Endodermal cell (in vitro differentiated cells): ENCODE measurements around the gene EIPR1. TPM values are rescaled to one million over a fixed set of nuclear protein-coding genes. Genes with fewer than 3 reads are reported as not detected.
A peak's percentile ranks its signal among the peaks of the same experiment; 100 is the strongest.

ENCODE experiments used
- DNase-seq: peaks from one replicate; pipeline ENCODE4 v3.0.0-alpha.2; 2017
- H3K27ac ChIP-seq: 2 replicates; pipeline ENCODE4 v1.5.1; 2013; ENCODE audit warnings: mild to moderate bottlenecking, low read depth, low read length, moderate library complexity
- H3K27me3 ChIP-seq: 2 replicates; pipeline ENCODE4 v1.6.1; 2013; ENCODE audit warnings: mild to moderate bottlenecking, low read length, moderate library complexity; ENCODE audit not compliant: insufficient read depth, control insufficient read depth, poor library complexity, severe bottlenecking
- H3K36me3 ChIP-seq: 2 replicates; pipeline ENCODE4 v1.7.0; 2013; ENCODE audit warnings: mild to moderate bottlenecking, low read length, moderate library complexity; ENCODE audit not compliant: control insufficient read depth, insufficient read depth
- H3K4me1 ChIP-seq: one replicate; pipeline ENCODE4 v1.7.0; 2013; ENCODE audit warnings: low read length; ENCODE audit not compliant: control insufficient read depth, insufficient read depth
- H3K4me3 ChIP-seq: 2 replicates; pipeline ENCODE4 v1.5.1; 2013; ENCODE audit warnings: mild to moderate bottlenecking, low read length, moderate library complexity
- H3K9ac ChIP-seq: 2 replicates; pipeline ENCODE4 v1.6.1; 2013; ENCODE audit warnings: mild to moderate bottlenecking, low read length, moderate library complexity; ENCODE audit not compliant: poor library complexity, severe bottlenecking; ENCODE audit errors: extremely low read depth
- H3K9me3 ChIP-seq: 2 replicates; pipeline ENCODE4 v1.6.1; 2013; ENCODE audit warnings: mild to moderate bottlenecking, low read length, moderate library complexity; ENCODE audit not compliant: control insufficient read depth
- H3K27ac Mint-ChIP-seq: 2 replicates; pipeline ENCODE4 v1.8.0; 2020; ENCODE audit warnings: mixed read lengths
- H3K27me3 Mint-ChIP-seq: 2 replicates; pipeline ENCODE4 v1.8.0; 2021; ENCODE audit warnings: mild to moderate bottlenecking, mixed read lengths; ENCODE audit not compliant: insufficient read depth
- H3K36me3 Mint-ChIP-seq: 2 replicates; pipeline ENCODE4 v1.8.0; 2020; ENCODE audit warnings: low read depth, mixed read lengths
- H3K4me1 Mint-ChIP-seq: 2 replicates; pipeline ENCODE4 v1.8.0; 2020; ENCODE audit warnings: mixed read lengths
- H3K4me3 Mint-ChIP-seq: 2 replicates; pipeline ENCODE4 v1.8.0; 2020; ENCODE audit warnings: mild to moderate bottlenecking, moderate library complexity, mixed read lengths
- H3K9me3 Mint-ChIP-seq: 2 replicates; pipeline ENCODE4 v1.8.0; 2020; ENCODE audit warnings: mild to moderate bottlenecking, mixed read lengths
- CTCF ChIP-seq: fragments of 200-600 bp; sonication (generic); conservative IDR thresholded peaks from 2 replicates; pipeline ENCODE4 v1.5.0; 2021; ENCODE audit warnings: antibody characterized with exemption, mild to moderate bottlenecking
- WGBS, 2 experiments: methylation state at CpG; one replicate each; pipeline versions ENCODE4 v1.1.5 to v1.1.7; 2013; ENCODE audit warnings: missing lambda C conversion rate in 2 of 2, mixed read lengths in 1 of 2; ENCODE audit not compliant: insufficient coverage in 1 of 2, insufficient read length in 1 of 2; 5-methylcytosine and 5-hydroxymethylcytosine counted together
- total RNA-seq, 2 donors: library from RNA; stranded (reverse); fragmentation: NEBNext Ultra II Directional in 1 of 2; extraction: Animal tissue kit (Norgen Biotek cat#: 25700) in 1 of 2; gene quantifications; 2 replicates in 1 of 2; 3 replicates in 1 of 2; pipeline ENCODE4 v1.2.1, GENCODE V29; 2021

EIPR1 gene
- total RNA-seq, 2 donors from 2014 or later: 30.1 to 36.8 TPM

- Histone ChIP-seq H3K4me3 (no peak overlapping the region), H3K9me3 (no peaks in the 10 kb centered on the region), H3K27ac (no peak overlapping the region), H3K9ac (no peak overlapping the region), H3K36me3 (peaks cover 7% of the 10 kb centered on the region), H3K27me3 (no peaks in the 10 kb centered on the region), H3K4me1 (no peaks in the 10 kb centered on the region)
- no peaks in the 10 kb centered on the region for H3K27me3 Mint-ChIP-seq
- H3K4me1 Mint-ChIP-seq: no peaks in the 10 kb centered on the region
- WGBS, 2 experiments: 94 to 95% methylated on average over 13 of the region's 13 CpGs
- peaks cover 35% of the 10 kb centered on the region for H3K36me3 Mint-ChIP-seq
- TF ChIP-seq CTCF: no peak
- no peaks in the 10 kb centered on the region for H3K9me3 Mint-ChIP-seq
- no peak for DNase-seq
- H3K4me3 Mint-ChIP-seq: no peak overlapping the region
- H3K27ac Mint-ChIP-seq: no peak overlapping the region
These were observed 58.5 kb downstream of the EIPR1 start for GRCh38 chr2:3319134-3319533.

GRCh38 chr2:3317871-3318590, 59.6 kb downstream of the EIPR1 start:
- H3K27me3 ChIP-seq: no peaks in the 10 kb centered on the region
- no peak overlapping the region for H3K4me3 ChIP-seq
- H3K9me3 ChIP-seq: no peaks in the 10 kb centered on the region
- H3K4me1 Mint-ChIP-seq: no peaks in the 10 kb centered on the region
- H3K27ac ChIP-seq: no peak overlapping the region
- H3K27ac Mint-ChIP-seq: peak overlapping the region; percentile 9
- no peak overlapping the region for H3K4me3 Mint-ChIP-seq
- peaks cover 7% of the 10 kb centered on the region for H3K36me3 ChIP-seq
- no peak overlapping the region for H3K9ac ChIP-seq
- H3K9me3 Mint-ChIP-seq: no peaks in the 10 kb centered on the region
- DNase-seq: no peak
- no peak for TF ChIP-seq CTCF
- WGBS, 2 experiments: 95 to 98% methylated on average over 22 to 27 of the region's 27 CpGs
- H3K36me3 Mint-ChIP-seq: peaks cover 31% of the 10 kb centered on the region
- H3K4me1 ChIP-seq: no peaks in the 10 kb centered on the region
- no peaks in the 10 kb centered on the region for H3K27me3 Mint-ChIP-seq

GRCh38 chr2:3317277-3317685, 60.3 kb downstream of the EIPR1 start:
- no peak overlapping the region for H3K4me3 Mint-ChIP-seq
- H3K27ac Mint-ChIP-seq: no peak overlapping the region
- no peak for DNase-seq
- Histone ChIP-seq H3K9me3 (no peaks in the 10 kb centered on the region), H3K27ac (no peak overlapping the region), H3K4me3 (no peak overlapping the region), H3K36me3 (peaks cover 7% of the 10 kb centered on the region), H3K9ac (no peak overlapping the region), H3K27me3 (no peaks in the 10 kb centered on the region), H3K4me1 (no peaks in the 10 kb centered on the region)
- peaks cover 31% of the 10 kb centered on the region for H3K36me3 Mint-ChIP-seq
- no peak for TF ChIP-seq CTCF
- H3K9me3 Mint-ChIP-seq: no peaks in the 10 kb centered on the region
- no peaks in the 10 kb centered on the region for H3K4me1 Mint-ChIP-seq
- no peaks in the 10 kb centered on the region for H3K27me3 Mint-ChIP-seq
- 95% methylated on average over 6 to 21 of the region's 21 CpGs for WGBS, 2 experiments
